GM18951 (cell line): ENCODE results near the gene ANKRD2.

Experiments used
- POLR2A ChIP-seq: IDR thresholded peaks from 4 replicates; pipeline ENCODE4 v1.6.1; 2011; ENCODE audit warnings: mild to moderate bottlenecking; ENCODE audit not compliant: insufficient read length, insufficient read depth; ENCODE audit errors: extremely low read depth
- in situ Hi-C: fragments of 300-500 bp; cut with MboI; formaldehyde crosslinking; loops from one replicate; pipeline ENCODE4 v1.12.0; 2022; ENCODE audit warnings: low sequenced_read_pairs, mixed read lengths, inconsistent platforms; ENCODE audit not compliant: unreplicated experiment

Gene ANKRD2

DNA sequence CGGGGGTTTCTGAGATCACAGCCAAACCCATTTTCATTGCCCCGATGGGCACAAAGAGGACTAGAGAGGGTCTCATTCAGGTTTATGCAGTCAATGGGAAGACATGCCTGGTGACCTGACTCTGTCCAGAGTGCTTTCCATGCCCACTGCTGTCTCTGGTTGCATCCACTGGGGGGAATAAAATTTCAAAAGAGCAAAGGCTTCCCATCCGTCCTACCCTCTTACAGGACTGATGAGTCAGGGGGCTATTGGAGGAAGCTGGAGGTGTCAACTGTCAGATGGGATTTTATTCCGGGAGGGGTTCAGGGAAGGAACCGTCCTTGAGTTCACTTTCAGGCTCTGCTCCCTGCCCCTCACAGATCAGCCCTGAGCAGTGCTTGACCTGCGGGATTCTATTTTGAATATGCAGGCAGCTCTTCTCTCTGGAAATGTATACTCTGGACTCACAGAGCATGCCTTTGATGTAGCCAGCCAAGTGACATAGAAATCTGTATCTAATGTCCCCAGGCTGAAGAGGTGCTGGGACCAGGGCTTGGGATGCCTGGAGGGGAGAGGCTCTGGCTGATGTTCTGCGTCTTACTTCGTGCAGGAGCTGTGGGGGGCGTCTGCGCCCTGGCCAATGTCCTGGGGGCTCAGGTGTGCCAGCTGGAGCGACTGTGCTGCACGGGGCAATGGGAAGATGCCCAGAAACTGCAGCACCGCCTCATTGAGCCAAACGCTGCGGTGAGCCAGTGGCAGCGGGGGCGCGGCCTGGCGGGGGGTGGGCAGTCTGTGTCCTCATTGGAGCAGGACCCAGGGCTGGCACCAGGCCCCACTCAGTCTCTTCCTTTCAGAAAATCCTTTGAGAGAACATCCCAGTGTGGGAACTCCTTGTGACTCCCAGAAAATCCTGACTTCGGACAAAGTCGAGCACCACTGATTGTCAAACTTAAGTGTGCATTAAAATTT is 29.0 kb downstream of the ANKRD2 start:
- in situ Hi-C loops = no loop called here

DNA sequence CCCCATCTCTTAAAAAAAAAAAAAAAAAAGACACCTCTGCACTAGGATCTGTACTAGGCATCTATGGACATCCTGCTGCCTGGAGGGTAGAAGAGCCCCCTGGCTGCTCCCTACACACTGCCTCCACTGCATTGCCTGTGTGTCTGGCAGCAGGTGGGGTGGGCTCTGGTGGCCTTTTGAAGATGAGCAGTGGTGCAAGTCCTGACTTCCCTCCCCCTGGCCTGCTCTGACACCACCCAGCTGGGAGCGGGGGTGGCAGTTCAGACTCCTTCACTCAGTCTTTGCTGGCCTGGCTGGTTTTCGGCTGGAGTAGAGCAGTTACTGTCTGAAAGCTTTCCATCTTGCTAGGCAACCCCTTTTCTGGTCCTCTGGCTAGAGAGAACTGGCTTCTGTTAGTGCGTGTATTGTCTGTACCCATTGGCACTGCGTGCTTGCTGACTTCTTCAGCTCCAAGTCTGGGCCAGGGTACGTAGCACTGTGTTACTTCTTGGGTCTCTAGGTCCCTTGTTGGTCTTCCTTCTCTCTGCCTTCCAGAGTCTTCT is 34.6 kb downstream of the ANKRD2 start:
- TF ChIP-seq POLR2A = no peak
- in situ Hi-C loops = no loop called here

More for the DNA sequence above, 29.0 kb downstream of the ANKRD2 start:
- no peak for TF ChIP-seq POLR2A

DNA sequence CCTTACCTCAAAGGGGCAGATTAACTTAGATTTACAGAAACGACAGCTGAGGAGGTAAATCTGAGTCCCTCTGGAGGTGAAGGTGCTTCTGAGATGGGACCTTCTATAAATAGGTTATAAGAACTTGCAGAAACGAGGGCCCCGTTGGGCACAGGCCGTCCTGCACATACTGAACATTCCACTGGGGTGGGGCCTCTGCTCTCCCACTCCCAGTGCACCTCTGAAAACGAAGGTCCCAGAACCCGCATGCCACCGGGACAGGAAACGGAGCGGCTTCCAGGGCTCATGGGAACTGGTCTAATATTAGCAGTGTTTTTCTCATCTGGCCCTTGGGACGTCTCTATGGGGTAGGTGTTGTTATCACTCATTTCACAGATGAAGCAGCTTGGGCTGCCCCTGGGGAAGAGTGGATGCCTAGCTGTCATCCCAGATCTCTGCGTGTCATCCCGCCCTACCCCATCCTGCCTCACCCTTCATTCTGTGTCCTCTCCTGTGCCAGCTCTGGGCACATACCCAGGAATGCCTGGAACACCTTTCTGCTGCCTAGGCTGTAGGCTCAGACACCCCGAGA is 36.5 kb downstream of the ANKRD2 start:
- TF ChIP-seq POLR2A = no peak

DNA sequence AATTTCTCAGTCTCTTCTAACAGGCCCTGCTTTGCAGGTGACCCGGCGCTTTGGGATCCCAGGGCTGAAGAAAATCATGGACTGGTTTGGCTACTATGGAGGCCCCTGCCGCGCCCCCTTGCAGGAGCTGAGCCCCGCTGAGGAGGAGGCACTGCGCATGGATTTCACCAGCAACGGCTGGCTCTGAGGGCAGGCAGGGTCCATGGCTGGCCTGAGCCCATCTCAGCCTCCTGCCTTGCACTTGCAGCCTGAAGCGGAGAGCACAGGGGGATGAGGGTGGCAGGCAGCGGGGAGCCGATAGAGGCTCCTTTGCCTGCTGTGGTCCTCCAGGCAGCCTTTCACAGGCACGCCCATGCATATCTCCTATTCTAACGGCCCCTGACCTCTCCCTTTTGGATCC is 38.9 kb downstream of the ANKRD2 start:
- in situ Hi-C loops = no loop called here
- TF ChIP-seq POLR2A = no peak

More for the DNA sequence above, 36.5 kb downstream of the ANKRD2 start:
- in situ Hi-C loops = no loop called here

DNA sequence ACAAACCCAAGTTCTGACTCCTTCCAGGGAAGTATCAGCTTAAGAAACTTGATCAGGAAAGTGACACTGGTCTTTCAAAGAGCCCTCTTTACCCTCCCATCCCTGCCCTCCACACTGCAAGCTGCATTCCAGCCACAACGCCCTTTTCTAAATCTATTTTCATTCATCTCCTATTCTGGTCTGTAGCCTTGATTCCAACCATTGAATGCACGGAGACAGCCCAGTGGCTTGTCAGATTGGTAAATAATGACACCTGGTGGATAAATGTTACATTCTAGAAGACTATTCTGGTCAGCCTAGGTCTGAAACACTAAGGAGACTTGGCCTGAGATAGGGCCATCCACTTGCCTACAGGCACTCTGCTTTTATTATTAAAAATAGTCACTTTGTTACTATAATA is 39.8 kb downstream of the ANKRD2 start:
- in situ Hi-C loops = no loop called here
- TF ChIP-seq POLR2A = no peak

DNA sequence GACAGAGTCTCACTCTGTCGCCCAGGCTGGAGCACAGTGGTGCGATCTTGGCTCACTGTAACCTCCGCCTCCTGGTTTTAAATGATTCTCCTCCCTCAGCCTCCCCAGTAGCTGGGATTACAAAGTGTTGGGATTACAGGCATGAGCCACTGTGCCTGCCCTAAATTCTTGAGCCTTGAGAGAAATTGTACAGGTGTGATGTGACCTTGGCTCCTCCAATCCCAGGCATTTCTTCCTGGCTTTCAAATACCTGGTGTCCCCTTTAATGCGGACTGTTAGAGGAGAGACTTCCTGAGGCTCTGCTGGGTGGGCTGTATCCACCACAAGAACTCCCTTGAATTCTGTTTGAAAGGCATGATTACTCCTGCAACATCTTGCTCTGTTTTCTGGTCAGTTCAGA is 45.7 kb downstream of the ANKRD2 start:
- in situ Hi-C loops = no loop called here
- no peak for TF ChIP-seq POLR2A

DNA sequence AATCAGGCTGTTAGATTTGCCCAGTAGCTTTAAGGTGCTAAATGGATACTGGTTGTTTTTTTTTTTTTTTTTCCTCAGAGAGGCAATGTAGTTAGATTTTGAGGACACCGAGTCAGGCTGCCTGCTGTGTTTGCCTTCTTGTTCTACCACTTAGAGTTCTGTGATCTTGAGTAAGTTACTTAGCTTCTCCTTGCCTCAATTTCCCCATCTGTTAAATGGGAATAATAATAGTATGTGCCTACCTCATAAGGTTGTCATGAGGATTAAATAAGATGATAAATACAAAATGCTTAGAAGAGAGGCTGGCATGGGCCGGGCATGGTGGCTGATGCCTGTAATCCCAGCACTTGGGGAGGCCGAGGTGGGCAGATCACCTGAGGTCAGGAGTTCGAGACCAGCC is 46.2 kb downstream of the ANKRD2 start:
- in situ Hi-C loops = no loop called here
- TF ChIP-seq POLR2A = no peak

DNA sequence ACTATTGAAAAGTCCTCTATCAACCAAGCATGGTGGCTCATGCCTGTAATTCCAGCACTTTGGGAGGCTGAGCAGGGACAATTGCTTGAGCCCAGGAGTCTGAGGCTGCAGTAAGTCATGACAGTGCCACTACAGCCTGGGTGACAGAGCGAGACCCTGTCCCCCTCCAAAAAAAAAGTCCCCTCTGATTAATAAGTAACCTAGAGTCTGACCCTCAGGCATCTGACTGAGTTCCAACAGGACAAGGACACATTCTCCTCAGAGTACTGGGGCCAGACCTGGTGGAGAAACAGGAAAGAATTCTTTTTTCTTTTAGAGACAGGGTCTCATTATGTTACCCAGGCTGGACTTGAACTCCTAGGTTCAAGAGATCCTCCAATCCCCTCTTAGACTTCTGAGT is 50.7 kb downstream of the ANKRD2 start:
- no peak for TF ChIP-seq POLR2A
- in situ Hi-C loops = no loop called here

DNA sequence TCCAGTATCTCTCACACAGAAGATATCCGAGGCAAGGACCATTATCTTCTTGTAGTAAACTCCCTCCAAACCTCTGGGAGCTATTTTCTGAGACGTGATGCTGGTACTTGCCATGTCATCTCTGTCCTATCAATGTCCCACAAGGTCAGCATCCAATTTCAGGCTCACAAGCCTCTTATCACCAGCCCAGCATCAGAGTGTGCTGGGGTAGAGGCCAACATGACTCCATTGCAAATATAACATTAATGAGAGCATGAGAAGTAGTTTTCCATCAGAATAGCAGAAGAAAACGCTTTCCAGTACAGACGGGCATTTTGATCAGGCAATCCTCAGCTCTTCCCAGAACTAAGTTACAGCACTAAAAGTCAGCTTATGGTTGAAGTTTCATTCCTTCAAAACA is 55.2 kb downstream of the ANKRD2 start:
- no peak for TF ChIP-seq POLR2A
- in situ Hi-C loops = no loop called here

DNA sequence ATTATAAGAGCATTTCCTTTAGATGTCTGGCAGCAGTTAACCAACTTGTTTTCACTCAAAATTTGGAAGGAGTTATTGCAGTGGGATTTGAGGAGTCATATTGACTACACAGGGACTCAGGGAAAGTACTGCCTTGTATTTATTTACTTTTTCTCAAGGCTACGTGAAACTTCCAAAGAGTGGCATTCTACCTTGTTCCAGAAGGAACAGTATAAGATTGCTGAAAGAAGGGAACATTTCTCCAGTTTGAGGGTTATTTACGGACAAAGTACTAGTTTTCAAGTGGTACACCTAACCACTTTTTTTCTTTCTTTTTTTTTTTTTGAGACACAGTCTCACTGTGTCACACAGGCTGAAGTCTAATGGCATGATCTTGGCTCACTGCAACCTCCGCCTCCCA is 55.6 kb downstream of the ANKRD2 start:
- in situ Hi-C loops = no loop called here
- no peak for TF ChIP-seq POLR2A

DNA sequence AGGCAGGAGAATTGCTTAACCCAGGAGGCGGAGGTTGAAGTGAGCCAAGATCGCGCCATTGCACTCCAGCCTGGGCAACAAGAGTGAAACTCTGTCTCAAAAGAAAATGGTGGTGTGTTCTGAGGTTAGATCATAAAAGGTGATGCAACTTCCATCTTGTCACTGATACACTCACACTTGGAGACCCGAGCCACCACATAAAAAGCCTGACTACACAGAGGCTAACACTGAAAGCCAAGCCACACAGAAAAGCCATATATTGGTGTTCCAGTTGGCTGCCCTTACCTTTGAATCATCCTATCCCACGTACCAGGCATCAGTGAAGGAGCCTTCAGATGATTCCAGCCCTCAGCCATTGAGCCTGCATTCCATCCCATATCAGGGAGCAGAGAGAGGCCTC is 56.7 kb downstream of the ANKRD2 start:
- in situ Hi-C loops = no loop called here
- TF ChIP-seq POLR2A = no peak

DNA sequence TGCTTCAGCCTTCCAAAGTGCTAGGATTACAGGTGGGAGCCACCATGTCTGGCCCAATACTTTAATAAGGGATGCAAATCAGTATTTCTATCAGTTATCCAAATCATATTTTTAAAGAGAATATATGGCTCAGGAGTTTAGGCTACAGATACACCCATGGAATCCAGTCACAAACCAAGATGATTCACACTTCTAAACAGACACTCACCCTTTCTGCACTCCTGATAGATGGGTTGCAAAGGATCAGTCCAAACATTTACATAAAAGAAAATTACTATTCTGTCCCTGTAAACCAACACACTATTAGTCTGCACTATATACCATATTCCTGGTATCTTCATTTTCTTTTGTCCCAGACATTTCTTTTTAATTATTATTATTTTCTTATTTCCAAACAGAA is 58.5 kb downstream of the ANKRD2 start:
- no peak for TF ChIP-seq POLR2A
- in situ Hi-C loops = no loop called here

DNA sequence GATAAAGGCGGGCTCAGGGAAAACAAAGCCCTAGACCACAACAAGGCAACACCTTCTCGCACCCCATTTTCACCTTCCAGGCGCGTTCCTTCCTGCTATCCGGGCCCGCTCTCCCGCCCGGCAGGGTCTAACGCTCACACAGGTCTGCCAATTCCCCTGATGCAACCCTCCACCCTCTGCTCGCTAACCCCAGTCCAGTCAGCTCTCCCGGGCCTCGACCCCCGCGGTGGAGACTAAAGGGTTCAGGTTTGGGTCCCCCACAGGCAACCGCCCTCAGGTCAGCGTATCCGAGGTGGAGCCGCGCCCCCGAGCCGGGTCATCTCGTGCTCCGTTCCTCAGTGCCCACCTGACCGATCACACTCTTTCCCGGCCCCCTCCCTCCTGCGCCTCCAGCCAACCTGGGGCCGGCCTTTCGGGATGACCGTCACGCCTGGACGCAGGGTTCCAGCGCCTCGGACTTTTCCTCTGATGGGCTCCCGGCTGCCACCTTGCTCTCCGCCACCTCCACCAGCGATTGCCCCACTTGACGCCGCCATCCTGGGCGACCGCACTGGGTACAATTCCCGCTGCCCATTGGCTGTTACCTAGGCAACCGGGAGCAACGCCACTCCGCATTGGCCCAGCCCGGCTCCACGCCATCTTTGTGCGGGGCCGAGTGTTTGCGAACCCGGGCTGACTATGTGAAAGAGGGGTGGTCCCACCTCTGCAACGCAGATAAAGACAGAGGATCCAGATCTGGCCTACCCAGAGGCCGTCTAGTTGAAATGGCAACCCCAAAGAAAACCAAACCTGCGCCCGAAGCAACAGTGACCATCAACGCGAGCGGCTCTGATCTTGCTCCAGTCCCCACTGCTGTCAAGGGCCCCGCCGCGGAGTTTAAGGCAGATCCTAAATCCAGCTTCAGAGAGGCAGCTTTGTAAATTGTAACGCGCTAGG is 60.6 kb downstream of the ANKRD2 start, which contains the start of gene MORN4:
Gene MORN4 (minus strand): TSS at position 552 of the 936 bp plus-strand sequence. CDS start 13,847 bp downstream, outside the sequence.
- in situ Hi-C loops = no loop called here
- TF ChIP-seq POLR2A = peak; percentile 47
